T follicular helper cell (primary cell): ENCODE measurements around the gene FBXL4.

Experiments used
- DNase-seq: peaks from one replicate; pipeline ENCODE4 v3.0.0-alpha.2; 2020; ENCODE audit warnings: low read depth

Gene FBXL4

GRCh38 chr6:98824902-98825599 is 122.7 kb downstream of the FBXL4 start:
- DNase-seq = no peak

GRCh38 chr6:98824162-98824901 is 123.4 kb downstream of the FBXL4 start:
- DNase-seq = no peak

- DNase-seq = no peak
These were observed 124.2 kb downstream of the FBXL4 start for GRCh38 chr6:98823428-98824161.

- DNase-seq = no peak
These were observed 125.9 kb downstream of the FBXL4 start for GRCh38 chr6:98821756-98822405.
